Upper lobe of left lung (tissue), 4 donors: ENCODE data around the gene MPRIP.

ENCODE experiments used
- POLR2AphosphoS5 ChIP-seq, 2 donors: sonication (generic); formaldehyde crosslinking; IDR thresholded peaks; one replicate each; pipeline ENCODE4 v1.5.1; 2017; ENCODE audit warnings: antibody characterized with exemption in 2 of 2
- TF ChIP-seq, protein P1 (sequence below), 6 experiments: fragments of 450-650 bp in 4 of 6; fragments of 200-600 bp in 2 of 6; sonication (generic) in 2 of 6; IDR thresholded peaks; one replicate each; pipeline ENCODE4 v1.5.1; 2016 to 2019; ENCODE audit warnings: antibody characterized with exemption in 6 of 6

DNA sequence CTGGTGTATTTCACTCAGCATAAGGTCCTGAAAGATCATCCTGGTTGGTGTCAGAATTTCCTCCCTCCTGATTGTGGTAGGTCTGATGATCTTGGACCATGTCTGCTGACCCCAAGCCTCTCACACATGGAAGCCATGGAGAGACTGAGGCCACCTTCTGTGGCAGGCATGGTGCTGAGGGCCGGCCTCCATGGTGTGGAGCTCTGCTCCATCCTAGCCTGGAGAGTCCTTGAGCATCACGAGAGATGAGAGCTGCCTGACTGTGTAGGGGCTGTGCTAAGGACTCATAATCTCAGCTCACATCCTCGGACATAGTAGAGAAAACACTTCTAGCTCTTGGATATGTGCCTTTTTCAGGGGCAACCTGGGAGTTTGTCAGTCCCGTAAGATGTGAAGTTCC, 40.6 kb downstream of the MPRIP start:
- TF ChIP-seq, protein P1, sequence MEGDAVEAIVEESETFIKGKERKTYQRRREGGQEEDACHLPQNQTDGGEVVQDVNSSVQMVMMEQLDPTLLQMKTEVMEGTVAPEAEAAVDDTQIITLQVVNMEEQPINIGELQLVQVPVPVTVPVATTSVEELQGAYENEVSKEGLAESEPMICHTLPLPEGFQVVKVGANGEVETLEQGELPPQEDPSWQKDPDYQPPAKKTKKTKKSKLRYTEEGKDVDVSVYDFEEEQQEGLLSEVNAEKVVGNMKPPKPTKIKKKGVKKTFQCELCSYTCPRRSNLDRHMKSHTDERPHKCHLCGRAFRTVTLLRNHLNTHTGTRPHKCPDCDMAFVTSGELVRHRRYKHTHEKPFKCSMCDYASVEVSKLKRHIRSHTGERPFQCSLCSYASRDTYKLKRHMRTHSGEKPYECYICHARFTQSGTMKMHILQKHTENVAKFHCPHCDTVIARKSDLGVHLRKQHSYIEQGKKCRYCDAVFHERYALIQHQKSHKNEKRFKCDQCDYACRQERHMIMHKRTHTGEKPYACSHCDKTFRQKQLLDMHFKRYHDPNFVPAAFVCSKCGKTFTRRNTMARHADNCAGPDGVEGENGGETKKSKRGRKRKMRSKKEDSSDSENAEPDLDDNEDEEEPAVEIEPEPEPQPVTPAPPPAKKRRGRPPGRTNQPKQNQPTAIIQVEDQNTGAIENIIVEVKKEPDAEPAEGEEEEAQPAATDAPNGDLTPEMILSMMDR (IDR thresholded peaks at IDR 0.05) = no peak
- no peak for TF ChIP-seq POLR2AphosphoS5 (IDR thresholded peaks at IDR 0.05)
